ENCODE results near the gene TGFB1. TPM values are rescaled to one million over a fixed set of nuclear protein-coding genes. Genes with fewer than 3 reads are reported as not detected.

The TGFB1 gene
- total and polyA plus RNA-seq, 9 of the 15 experiments (the other 6 are each of a cell fraction or from before 2014, with no cell fraction given), result 0.24 to 159 (median 17.2) TPM

DNA sequence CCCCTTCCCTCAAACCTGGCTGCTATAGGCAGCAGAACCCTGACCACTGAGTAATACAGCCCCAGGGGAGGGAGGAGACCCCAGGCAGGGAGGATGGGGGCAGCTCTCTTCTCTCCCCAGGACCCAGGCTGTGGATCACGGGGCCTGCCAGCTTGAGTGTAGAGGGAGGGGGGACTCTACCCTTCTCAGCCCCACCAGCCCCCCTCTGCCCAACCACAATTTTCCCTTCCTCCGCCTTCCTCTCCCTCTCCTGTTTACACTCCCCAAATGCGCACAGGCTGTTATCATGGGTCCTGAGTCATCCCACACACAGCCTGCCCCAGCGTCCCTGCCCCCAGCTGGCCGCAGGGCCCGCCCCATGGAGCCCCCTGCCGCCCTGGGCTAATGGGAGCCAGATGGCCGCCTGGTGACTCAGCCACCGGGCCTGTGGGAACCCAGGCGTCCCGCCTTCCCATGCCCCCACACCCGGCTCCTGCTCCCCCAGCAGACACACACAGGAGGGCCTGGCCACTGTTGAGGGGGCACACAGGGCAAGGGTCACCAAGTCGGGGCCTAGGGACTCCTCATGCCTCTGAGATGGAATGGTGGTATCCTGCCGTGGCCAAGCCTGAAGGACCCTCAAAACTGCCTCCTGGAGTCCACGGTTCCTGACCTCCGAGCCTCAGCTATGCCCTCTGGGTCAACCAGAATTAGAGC, 30.1 kb downstream of the TGFB1 start (continued):
- TF ChIP-seq SMARCB1 (IDR thresholded peaks at IDR 0.05; ENCODE audit: insufficient read length, low read depth) (no peak), ZNF146 (CRISPR knock-in tag; IDR thresholded peaks at IDR 0.05; ENCODE audit: unreplicated experiment) (no peak), HSF4 (CRISPR knock-in tag; IDR thresholded peaks at IDR 0.05; ENCODE audit: borderline replicate concordance) (no peak), ZC3H11A (IDR thresholded peaks at IDR 0.05; ENCODE audit: low read depth, low read length) (no peak), ZNF23 (CRISPR knock-in tag; IDR thresholded peaks at IDR 0.05) (no peak), TAF15 (IDR thresholded peaks at IDR 0.05; ENCODE audit: low read depth, low read length) (no peak), JUND (IDR thresholded peaks at IDR 0.05; ENCODE audit: borderline replicate concordance, low read depth, low read length) (peak; percentile 96), JUND (tag; IDR thresholded peaks at IDR 0.05; ENCODE audit: borderline replicate concordance, low read depth, low read length) (peak; percentile 94; the same call in 2 of the 3 replicates), BRD4 (IDR thresholded peaks at IDR 0.05) (0 out of 2 replicates have a peak, but pooled peaks have one; percentile 9), CCAR2 (IDR thresholded peaks at IDR 0.05; ENCODE audit: low read depth, low read length) (no peak), SMAD4 (CRISPR knock-in tag; conservative IDR thresholded peaks at IDR 0.05) (peak; percentile 55), PTTG1 (tag; IDR thresholded peaks at IDR 0.05; ENCODE audit: low read depth) (no peak), BRF1 (IDR thresholded peaks at IDR 0.05; ENCODE audit: borderline replicate concordance, extremely low read depth, insufficient read length) (no peak), ARID2 (IDR thresholded peaks at IDR 0.05) (no peak)
- TF ChIP-seq, protein P1, sequence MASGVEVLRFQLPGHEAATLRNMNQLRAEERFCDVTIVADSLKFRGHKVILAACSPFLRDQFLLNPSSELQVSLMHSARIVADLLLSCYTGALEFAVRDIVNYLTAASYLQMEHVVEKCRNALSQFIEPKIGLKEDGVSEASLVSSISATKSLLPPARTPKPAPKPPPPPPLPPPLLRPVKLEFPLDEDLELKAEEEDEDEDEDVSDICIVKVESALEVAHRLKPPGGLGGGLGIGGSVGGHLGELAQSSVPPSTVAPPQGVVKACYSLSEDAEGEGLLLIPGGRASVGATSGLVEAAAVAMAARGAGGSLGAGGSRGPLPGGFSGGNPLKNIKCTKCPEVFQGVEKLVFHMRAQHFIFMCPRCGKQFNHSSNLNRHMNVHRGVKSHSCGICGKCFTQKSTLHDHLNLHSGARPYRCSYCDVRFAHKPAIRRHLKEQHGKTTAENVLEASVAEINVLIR (CRISPR knock-in tag; IDR thresholded peaks at IDR 0.05), result no peak
- TF ChIP-seq, protein P2, sequence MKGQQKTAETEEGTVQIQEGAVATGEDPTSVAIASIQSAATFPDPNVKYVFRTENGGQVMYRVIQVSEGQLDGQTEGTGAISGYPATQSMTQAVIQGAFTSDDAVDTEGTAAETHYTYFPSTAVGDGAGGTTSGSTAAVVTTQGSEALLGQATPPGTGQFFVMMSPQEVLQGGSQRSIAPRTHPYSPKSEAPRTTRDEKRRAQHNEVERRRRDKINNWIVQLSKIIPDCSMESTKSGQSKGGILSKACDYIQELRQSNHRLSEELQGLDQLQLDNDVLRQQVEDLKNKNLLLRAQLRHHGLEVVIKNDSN (CRISPR knock-in tag; IDR thresholded peaks at IDR 0.05), result no peak
- TF ChIP-seq, protein P3, sequence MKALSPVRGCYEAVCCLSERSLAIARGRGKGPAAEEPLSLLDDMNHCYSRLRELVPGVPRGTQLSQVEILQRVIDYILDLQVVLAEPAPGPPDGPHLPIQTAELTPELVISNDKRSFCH (CRISPR knock-in tag; IDR thresholded peaks at IDR 0.05), result no peak
- TF ChIP-seq, protein P3 (tag; IDR thresholded peaks at IDR 0.05), result no peak
- TF ChIP-seq, protein P4, sequence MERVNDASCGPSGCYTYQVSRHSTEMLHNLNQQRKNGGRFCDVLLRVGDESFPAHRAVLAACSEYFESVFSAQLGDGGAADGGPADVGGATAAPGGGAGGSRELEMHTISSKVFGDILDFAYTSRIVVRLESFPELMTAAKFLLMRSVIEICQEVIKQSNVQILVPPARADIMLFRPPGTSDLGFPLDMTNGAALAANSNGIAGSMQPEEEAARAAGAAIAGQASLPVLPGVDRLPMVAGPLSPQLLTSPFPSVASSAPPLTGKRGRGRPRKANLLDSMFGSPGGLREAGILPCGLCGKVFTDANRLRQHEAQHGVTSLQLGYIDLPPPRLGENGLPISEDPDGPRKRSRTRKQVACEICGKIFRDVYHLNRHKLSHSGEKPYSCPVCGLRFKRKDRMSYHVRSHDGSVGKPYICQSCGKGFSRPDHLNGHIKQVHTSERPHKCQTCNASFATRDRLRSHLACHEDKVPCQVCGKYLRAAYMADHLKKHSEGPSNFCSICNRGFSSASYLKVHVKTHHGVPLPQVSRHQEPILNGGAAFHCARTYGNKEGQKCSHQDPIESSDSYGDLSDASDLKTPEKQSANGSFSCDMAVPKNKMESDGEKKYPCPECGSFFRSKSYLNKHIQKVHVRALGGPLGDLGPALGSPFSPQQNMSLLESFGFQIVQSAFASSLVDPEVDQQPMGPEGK (CRISPR knock-in tag; IDR thresholded peaks at IDR 0.05; ENCODE audit: borderline replicate concordance), result no peak; the same call in 1 of the 2 replicates
- TF ChIP-seq, protein P5, sequence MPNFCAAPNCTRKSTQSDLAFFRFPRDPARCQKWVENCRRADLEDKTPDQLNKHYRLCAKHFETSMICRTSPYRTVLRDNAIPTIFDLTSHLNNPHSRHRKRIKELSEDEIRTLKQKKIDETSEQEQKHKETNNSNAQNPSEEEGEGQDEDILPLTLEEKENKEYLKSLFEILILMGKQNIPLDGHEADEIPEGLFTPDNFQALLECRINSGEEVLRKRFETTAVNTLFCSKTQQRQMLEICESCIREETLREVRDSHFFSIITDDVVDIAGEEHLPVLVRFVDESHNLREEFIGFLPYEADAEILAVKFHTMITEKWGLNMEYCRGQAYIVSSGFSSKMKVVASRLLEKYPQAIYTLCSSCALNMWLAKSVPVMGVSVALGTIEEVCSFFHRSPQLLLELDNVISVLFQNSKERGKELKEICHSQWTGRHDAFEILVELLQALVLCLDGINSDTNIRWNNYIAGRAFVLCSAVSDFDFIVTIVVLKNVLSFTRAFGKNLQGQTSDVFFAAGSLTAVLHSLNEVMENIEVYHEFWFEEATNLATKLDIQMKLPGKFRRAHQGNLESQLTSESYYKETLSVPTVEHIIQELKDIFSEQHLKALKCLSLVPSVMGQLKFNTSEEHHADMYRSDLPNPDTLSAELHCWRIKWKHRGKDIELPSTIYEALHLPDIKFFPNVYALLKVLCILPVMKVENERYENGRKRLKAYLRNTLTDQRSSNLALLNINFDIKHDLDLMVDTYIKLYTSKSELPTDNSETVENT (CRISPR knock-in tag; IDR thresholded peaks at IDR 0.05), result no peak
